Breast epithelium (tissue), 3 donors: ENCODE results near the gene BEND4.
"Not testable (repeated sequence)": the region's sequence is repeated elsewhere in the genome, so short reads cannot be mapped to it uniquely, and the experiment has no call there.

Experiments used
- CTCF ChIP-seq, 3 donors: fragments of 450-650 bp; IDR thresholded peaks; one replicate each; pipeline ENCODE4 v1.5.1; 2016 to 2017; ENCODE audit warnings: antibody characterized with exemption in 3 of 3, mild to moderate bottlenecking in 3 of 3, moderate library complexity in 3 of 3
- POLR2A ChIP-seq: fragments of 450-650 bp; IDR thresholded peaks from one replicate; pipeline ENCODE4 v1.6.1; 2016; ENCODE audit warnings: antibody characterized with exemption, mild to moderate bottlenecking, moderate library complexity
- POLR2AphosphoS5 ChIP-seq, 3 donors: sonication (generic); formaldehyde crosslinking; IDR thresholded peaks; one replicate each; pipeline ENCODE4 v1.6.1; 2017; ENCODE audit warnings: antibody characterized with exemption in 3 of 3

GRCh38 chr4:42166186-42166585 lies 13.7 kb upstream of the BEND4 start:
- TF ChIP-seq POLR2AphosphoS5 (IDR thresholded peaks at IDR 0.05); CTCF (IDR thresholded peaks at IDR 0.05); POLR2A: not testable (repeated sequence)
